GM23338 (cell line): ENCODE data around the gene CACUL1. TPM values are rescaled to one million over a fixed set of nuclear protein-coding genes. Genes with fewer than 3 reads are reported as not detected.

Experiments
- ATAC-seq: fragments of 200-7000 bp; cut with Tn5 transposase; 3 replicates; pipeline ENCODE4 v1.9.1; 2020
- DNase-seq: peaks from one replicate; pipeline ENCODE4 v3.0.0-alpha.2; 2015; ENCODE audit warnings: low spot score
- H2AFZ ChIP-seq: fragments of 200-600 bp; sonication (generic); 2 replicates; pipeline ENCODE4 v1.8.0; 2016; ENCODE audit warnings: antibody characterized with exemption, mild to moderate bottlenecking, moderate library complexity
- H3F3A ChIP-seq: fragments of 200-600 bp; sonication (generic); replicated peaks from 2 replicates; pipeline ENCODE4 v1.8.0; 2017; ENCODE audit warnings: antibody characterized with exemption, mixed run types, low read depth
- H3K27ac ChIP-seq: fragments of 200-600 bp; sonication (generic); 2 replicates; pipeline ENCODE4 v1.6.1; 2016; ENCODE audit warnings: low read depth
- H3K27me3 ChIP-seq: fragments of 200-600 bp; sonication (generic); 2 replicates; pipeline ENCODE4 v1.8.0; 2016; ENCODE audit warnings: mild to moderate bottlenecking, mixed run types, moderate library complexity; ENCODE audit not compliant: insufficient read depth
- H3K36me3 ChIP-seq: fragments of 200-600 bp; sonication (generic); 2 replicates; pipeline ENCODE4 v1.8.0; 2016; ENCODE audit warnings: mild to moderate bottlenecking; ENCODE audit not compliant: insufficient read depth
- H3K4me1 ChIP-seq: fragments of 200-600 bp; sonication (generic); 2 replicates; pipeline ENCODE4 v1.8.0; 2016; ENCODE audit warnings: mild to moderate bottlenecking, moderate library complexity; ENCODE audit not compliant: insufficient read depth
- H3K4me2 ChIP-seq: fragments of 200-600 bp; sonication (generic); 2 replicates; pipeline ENCODE4 v1.7.1; 2017; ENCODE audit warnings: mixed run types
- H3K4me3 ChIP-seq: fragments of 200-600 bp; sonication (generic); 2 replicates; pipeline ENCODE4 v1.6.1; 2016; ENCODE audit warnings: mixed run types
- H3K79me2 ChIP-seq: fragments of 200-600 bp; sonication (generic); replicated peaks from 2 replicates; pipeline ENCODE4 v1.8.0; 2017; ENCODE audit warnings: mild to moderate bottlenecking; ENCODE audit not compliant: insufficient read depth
- H3K9me2 ChIP-seq: fragments of 200-600 bp; sonication (generic); 2 replicates; pipeline ENCODE4 v1.8.0; 2017; ENCODE audit not compliant: insufficient read depth
- H4K20me1 ChIP-seq: fragments of 200-600 bp; sonication (generic); replicated peaks from 2 replicates; pipeline ENCODE4 v1.8.0; 2017; ENCODE audit warnings: mild to moderate bottlenecking; ENCODE audit not compliant: insufficient read depth
- H3K27ac Mint-ChIP-seq: 2 replicates; pipeline ENCODE4 v1.8.0; 2020; ENCODE audit warnings: inconsistent platforms, mild to moderate bottlenecking, moderate library complexity, mixed read lengths
- H3K27me3 Mint-ChIP-seq: 3 replicates; pipeline ENCODE4 v1.8.0; 2022; ENCODE audit warnings: low read depth, mild to moderate bottlenecking, moderate library complexity, mixed read lengths, inconsistent platforms; ENCODE audit not compliant: insufficient read depth, poor library complexity
- H3K36me3 Mint-ChIP-seq: 3 replicates; pipeline ENCODE4 v1.8.0; 2021; ENCODE audit warnings: low read depth, mild to moderate bottlenecking, inconsistent platforms, moderate library complexity, mixed read lengths
- H3K4me1 Mint-ChIP-seq: 3 replicates; pipeline ENCODE4 v1.8.0; 2020; ENCODE audit warnings: mild to moderate bottlenecking, inconsistent platforms, mixed read lengths
- H3K4me3 Mint-ChIP-seq: 3 replicates; pipeline ENCODE4 v1.8.0; 2021; ENCODE audit warnings: moderate library complexity, mild to moderate bottlenecking, inconsistent platforms, mixed read lengths
- H3K9me3 Mint-ChIP-seq: 3 replicates; pipeline ENCODE4 v1.8.0; 2020; ENCODE audit warnings: moderate library complexity, mild to moderate bottlenecking, inconsistent platforms, mixed read lengths
- EZH2 ChIP-seq: fragments of 200-600 bp; sonication (generic); IDR thresholded peaks from one replicate; pipeline ENCODE4 v1.8.0; 2017; ENCODE audit warnings: antibody characterized with exemption, mild to moderate bottlenecking, low read depth; ENCODE audit not compliant: unreplicated experiment
- JUNB ChIP-seq: IDR thresholded peaks from one replicate; pipeline ENCODE4 v1.6.1; 2016; ENCODE audit warnings: antibody characterized with exemption; ENCODE audit not compliant: unreplicated experiment
- POLR2AphosphoS5 ChIP-seq: IDR thresholded peaks from 2 replicates; pipeline ENCODE4 v1.6.1; 2016; ENCODE audit warnings: antibody characterized with exemption, low read depth
- STAT1 ChIP-seq: IDR thresholded peaks from one replicate; pipeline ENCODE4 v1.6.1; 2016; ENCODE audit warnings: antibody characterized with exemption; ENCODE audit not compliant: unreplicated experiment
- ZNF114 ChIP-seq: fragments of 250-450 bp; sonication (Bioruptor Pico); IDR thresholded peaks from 2 replicates; pipeline ENCODE4 v1.5.0; 2020; ENCODE audit warnings: mild to moderate bottlenecking, moderate library complexity
- polyA plus RNA-seq: library from polyadenylated mRNA; unstranded; fragments of >200 nt; fragmentation: Nextera tagmentation; extraction: Ambion mirVana; gene quantifications from 2 replicates; pipeline ENCODE4 v1.2.1, GENCODE V29; 2016
- total RNA-seq: library from RNA; depleted of rRNA; stranded (reverse); fragments of >200 nt; shearing (Covaris generic); gene quantifications from 2 replicates; pipeline ENCODE4 v1.2.3, GENCODE V29; 2014
- TF ChIP-seq, protein P1 (sequence below): fragments of 250-450 bp; sonication (Bioruptor Pico); IDR thresholded peaks from 2 replicates; pipeline ENCODE4 v1.5.0; 2020; ENCODE audit warnings: mild to moderate bottlenecking, moderate library complexity
- TF ChIP-seq, protein P2 (sequence below): IDR thresholded peaks from 2 replicates; pipeline ENCODE4 v1.6.1; 2016; ENCODE audit warnings: antibody characterized with exemption

Gene CACUL1
- total and polyA plus RNA-seq, 2 experiments from 2014 or later, result 46.4 to 59.4 TPM

DNA sequence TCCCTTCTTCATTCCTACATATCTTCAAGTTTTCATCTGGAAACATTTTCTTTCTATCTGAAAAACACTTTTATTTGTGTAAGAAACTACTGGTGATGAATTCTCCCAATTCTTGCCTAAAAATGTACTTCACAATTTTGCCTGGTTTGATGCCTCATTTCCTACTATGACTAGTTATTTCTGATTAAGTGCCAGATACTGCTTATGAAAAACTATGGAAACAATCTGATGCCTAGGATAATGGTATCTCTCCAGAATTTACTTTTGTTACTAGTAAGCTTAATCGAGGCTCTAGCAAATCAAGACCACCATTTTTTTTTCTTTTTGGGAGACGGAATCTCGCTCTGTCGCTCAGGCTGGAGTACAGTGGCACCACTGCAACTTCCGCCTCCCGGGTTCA lies 31.3 kb downstream of the CACUL1 start (continued):
- TF ChIP-seq, protein P1, sequence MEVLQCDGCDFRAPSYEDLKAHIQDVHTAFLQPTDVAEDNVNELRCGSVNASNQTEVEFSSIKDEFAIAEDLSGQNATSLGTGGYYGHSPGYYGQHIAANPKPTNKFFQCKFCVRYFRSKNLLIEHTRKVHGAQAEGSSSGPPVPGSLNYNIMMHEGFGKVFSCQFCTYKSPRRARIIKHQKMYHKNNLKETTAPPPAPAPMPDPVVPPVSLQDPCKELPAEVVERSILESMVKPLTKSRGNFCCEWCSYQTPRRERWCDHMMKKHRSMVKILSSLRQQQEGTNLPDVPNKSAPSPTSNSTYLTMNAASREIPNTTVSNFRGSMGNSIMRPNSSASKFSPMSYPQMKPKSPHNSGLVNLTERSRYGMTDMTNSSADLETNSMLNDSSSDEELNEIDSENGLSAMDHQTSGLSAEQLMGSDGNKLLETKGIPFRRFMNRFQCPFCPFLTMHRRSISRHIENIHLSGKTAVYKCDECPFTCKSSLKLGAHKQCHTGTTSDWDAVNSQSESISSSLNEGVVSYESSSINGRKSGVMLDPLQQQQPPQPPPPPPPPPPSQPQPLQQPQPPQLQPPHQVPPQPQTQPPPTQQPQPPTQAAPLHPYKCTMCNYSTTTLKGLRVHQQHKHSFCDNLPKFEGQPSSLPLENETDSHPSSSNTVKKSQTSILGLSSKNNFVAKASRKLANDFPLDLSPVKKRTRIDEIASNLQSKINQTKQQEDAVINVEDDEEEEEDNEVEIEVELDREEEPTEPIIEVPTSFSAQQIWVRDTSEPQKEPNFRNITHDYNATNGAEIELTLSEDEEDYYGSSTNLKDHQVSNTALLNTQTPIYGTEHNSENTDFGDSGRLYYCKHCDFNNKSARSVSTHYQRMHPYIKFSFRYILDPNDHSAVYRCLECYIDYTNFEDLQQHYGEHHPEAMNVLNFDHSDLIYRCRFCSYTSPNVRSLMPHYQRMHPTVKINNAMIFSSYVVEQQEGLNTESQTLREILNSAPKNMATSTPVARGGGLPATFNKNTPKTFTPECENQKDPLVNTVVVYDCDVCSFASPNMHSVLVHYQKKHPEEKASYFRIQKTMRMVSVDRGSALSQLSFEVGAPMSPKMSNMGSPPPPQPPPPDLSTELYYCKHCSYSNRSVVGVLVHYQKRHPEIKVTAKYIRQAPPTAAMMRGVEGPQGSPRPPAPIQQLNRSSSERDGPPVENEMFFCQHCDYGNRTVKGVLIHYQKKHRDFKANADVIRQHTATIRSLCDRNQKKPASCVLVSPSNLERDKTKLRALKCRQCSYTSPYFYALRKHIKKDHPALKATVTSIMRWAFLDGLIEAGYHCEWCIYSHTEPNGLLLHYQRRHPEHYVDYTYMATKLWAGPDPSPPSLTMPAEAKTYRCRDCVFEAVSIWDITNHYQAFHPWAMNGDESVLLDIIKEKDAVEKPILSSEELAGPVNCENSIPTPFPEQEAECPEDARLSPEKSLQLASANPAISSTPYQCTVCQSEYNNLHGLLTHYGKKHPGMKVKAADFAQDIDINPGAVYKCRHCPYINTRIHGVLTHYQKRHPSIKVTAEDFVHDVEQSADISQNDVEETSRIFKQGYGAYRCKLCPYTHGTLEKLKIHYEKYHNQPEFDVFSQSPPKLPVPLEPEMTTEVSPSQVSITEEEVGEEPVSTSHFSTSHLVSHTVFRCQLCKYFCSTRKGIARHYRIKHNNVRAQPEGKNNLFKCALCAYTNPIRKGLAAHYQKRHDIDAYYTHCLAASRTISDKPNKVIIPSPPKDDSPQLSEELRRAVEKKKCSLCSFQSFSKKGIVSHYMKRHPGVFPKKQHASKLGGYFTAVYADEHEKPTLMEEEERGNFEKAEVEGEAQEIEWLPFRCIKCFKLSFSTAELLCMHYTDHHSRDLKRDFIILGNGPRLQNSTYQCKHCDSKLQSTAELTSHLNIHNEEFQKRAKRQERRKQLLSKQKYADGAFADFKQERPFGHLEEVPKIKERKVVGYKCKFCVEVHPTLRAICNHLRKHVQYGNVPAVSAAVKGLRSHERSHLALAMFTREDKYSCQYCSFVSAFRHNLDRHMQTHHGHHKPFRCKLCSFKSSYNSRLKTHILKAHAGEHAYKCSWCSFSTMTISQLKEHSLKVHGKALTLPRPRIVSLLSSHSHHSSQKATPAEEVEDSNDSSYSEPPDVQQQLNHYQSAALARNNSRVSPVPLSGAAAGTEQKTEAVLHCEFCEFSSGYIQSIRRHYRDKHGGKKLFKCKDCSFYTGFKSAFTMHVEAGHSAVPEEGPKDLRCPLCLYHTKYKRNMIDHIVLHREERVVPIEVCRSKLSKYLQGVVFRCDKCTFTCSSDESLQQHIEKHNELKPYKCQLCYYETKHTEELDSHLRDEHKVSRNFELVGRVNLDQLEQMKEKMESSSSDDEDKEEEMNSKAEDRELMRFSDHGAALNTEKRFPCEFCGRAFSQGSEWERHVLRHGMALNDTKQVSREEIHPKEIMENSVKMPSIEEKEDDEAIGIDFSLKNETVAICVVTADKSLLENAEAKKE, result no peak
- TF ChIP-seq POLR2AphosphoS5, result no peak
- no peak for TF ChIP-seq STAT1
- no peak for TF ChIP-seq EZH2
- no peak for TF ChIP-seq ZNF114
- TF ChIP-seq, protein P2, sequence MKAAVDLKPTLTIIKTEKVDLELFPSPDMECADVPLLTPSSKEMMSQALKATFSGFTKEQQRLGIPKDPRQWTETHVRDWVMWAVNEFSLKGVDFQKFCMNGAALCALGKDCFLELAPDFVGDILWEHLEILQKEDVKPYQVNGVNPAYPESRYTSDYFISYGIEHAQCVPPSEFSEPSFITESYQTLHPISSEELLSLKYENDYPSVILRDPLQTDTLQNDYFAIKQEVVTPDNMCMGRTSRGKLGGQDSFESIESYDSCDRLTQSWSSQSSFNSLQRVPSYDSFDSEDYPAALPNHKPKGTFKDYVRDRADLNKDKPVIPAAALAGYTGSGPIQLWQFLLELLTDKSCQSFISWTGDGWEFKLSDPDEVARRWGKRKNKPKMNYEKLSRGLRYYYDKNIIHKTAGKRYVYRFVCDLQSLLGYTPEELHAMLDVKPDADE, result no peak

DNA sequence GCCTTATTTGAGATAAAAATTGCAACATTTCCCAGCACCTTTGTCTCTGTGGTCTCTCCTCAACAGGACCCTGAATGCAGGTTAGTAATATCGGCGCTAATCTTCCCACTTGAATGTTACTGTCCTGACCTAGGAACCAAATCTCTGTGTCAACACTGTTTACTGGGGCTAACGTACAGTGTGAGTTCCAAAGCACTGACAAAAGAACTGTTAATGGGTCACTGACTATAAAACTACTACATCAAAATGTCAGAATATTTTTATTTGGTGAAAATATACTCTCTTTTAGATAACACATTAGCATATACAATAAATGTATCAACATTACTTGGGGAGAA lies 33.3 kb downstream of the CACUL1 start:
- no peak for ATAC-seq
- H3K4me2 ChIP-seq, result no peak overlapping the region
- no peak overlapping the region for H3K27ac Mint-ChIP-seq
- DNase-seq, result no peak
- peaks cover 7% of the 10 kb centered on the region for H4K20me1 ChIP-seq
- H3K27me3 Mint-ChIP-seq, result no peaks in the 10 kb centered on the region
- H3K4me1 Mint-ChIP-seq, result no peaks in the 10 kb centered on the region
- H3K9me3 Mint-ChIP-seq, result no peaks in the 10 kb centered on the region
- H2AFZ ChIP-seq, result no peak overlapping the region
- peaks cover 77% of the 10 kb centered on the region for H3K79me2 ChIP-seq
- no peak overlapping the region for H3K27ac ChIP-seq
- no peak overlapping the region for H3K4me3 ChIP-seq
- no peaks in the 10 kb centered on the region for H3K27me3 ChIP-seq
- no peaks in the 10 kb centered on the region for H3K4me1 ChIP-seq
- no peaks in the 10 kb centered on the region for H3F3A ChIP-seq
- no peak overlapping the region for H3K4me3 Mint-ChIP-seq
- peaks cover 11% of the 10 kb centered on the region for H3K36me3 Mint-ChIP-seq
- H3K9me2 ChIP-seq, result no peaks in the 10 kb centered on the region
- H3K36me3 ChIP-seq, result no peaks in the 10 kb centered on the region; the same call in 1 of the 2 replicates
- TF ChIP-seq, protein P1, result no peak
- TF ChIP-seq POLR2AphosphoS5 (no peak), JUNB (no peak), EZH2 (no peak)
